Ovary (tissue), 9 donors: ENCODE measurements around the gene SERPINF2. TPM values are rescaled to one million over a fixed set of nuclear protein-coding genes. Genes with fewer than 3 reads are reported as not detected.

Experiments
- DNase-seq, 5 donors: peaks; one replicate each; pipeline ENCODE4 v3.0.0-alpha.2; 2019 to 2020
- H3K27ac ChIP-seq, 2 donors: fragments of 200-600 bp; one replicate each; pipeline versions ENCODE4 v1.5.1 to v1.8.0; 2019 to 2022
- H3K27me3 ChIP-seq: fragments of 200-600 bp; one replicate; pipeline ENCODE4 v1.8.0; 2022
- H3K36me3 ChIP-seq: fragments of 200-600 bp; sonication (generic); one replicate; pipeline ENCODE4 v1.5.1; 2019
- H3K4me1 ChIP-seq: one replicate; pipeline ENCODE4 v1.8.1; 2013; ENCODE audit warnings: mild to moderate bottlenecking, moderate library complexity; ENCODE audit not compliant: insufficient read depth
- H3K4me3 ChIP-seq: fragments of 200-600 bp; sonication (generic); one replicate; pipeline ENCODE4 v1.5.1; 2017
- H3K9me3 ChIP-seq, 2 donors: fragments of 200-600 bp in 1 of 2; sonication (generic) in 1 of 2; one replicate each; pipeline versions ENCODE4 v1.5.1 to v1.8.1; 2013 to 2019; ENCODE audit warnings: mild to moderate bottlenecking in 1 of 2, moderate library complexity in 1 of 2
- CTCF ChIP-seq, 3 donors: fragments of 450-650 bp in 2 of 3; fragments of 200-600 bp in 1 of 3; IDR thresholded peaks; one replicate each; pipeline versions ENCODE4 v1.5.1 to v1.8.0; 2016 to 2022; ENCODE audit warnings: antibody characterized with exemption in 3 of 3, mild to moderate bottlenecking in 1 of 3
- EP300 ChIP-seq: sonication (generic); formaldehyde crosslinking; IDR thresholded peaks from one replicate; pipeline ENCODE4 v1.6.1; 2017; ENCODE audit warnings: antibody characterized with exemption
- POLR2A ChIP-seq: fragments of 450-650 bp; IDR thresholded peaks from one replicate; pipeline ENCODE4 v1.6.1; 2017; ENCODE audit warnings: antibody characterized with exemption, mild to moderate bottlenecking, moderate library complexity
- WGBS, 3 donors: extraction: QIAGEN DNeasy Blood & Tissue Kit in 1 of 3; methylation state at CpG; one replicate each; pipeline versions ENCODE4 v1.1.5 to v1.1.7; 2013 to 2017; 5-methylcytosine and 5-hydroxymethylcytosine counted together
- intact Hi-C, 4 donors: fragments of 100-400 bp; cut with DNase I; formaldehyde crosslinking; loops; one replicate each; pipeline versions ENCODE4 v1.11.0 to v1.15.1; 2022 to 2023
- microRNA counts: library from miRNA; unstranded; fragments of <30 nt; microRNA quantifications from one replicate; lab custom pipeline; 2016
- polyA plus RNA-seq, 2 donors: library from polyadenylated mRNA; stranded (reverse); fragments of 200-250 nt in 1 of 2; fragments of 350-450 nt in 1 of 2; fragmentation: Illumina TruSeq in 1 of 2; extraction: RNeasy Lipid Tissue Mini Kit (QIAGEN cat#74804) in 1 of 2; gene quantifications; one replicate each; pipeline ENCODE4 v1.2.3, GENCODE V29; 2013 to 2014
- total RNA-seq, 7 donors: library from RNA; depleted of rRNA in 2 of 7; stranded (reverse); fragments of >200 nt in 2 of 7; fragmentation: NEBNext Ultra II Directional in 3 of 7; extraction: Animal tissue kit (Norgen Biotek cat#: 25700) in 3 of 7; gene quantifications; one replicate each; pipeline versions ENCODE4 v1.1.0 to v1.2.4, GENCODE V29; 2016 to 2023
- donor health status: DM: no; HTN: no; CAD: no; lungs with moderate emphysema.
- donor health status: DM: no; HTN: no; CAD: no.
- donor health status: Bipolar disorder and iron deficiency.
- donor health status: DM: yes; HTN: yes; CAD: no.
- donor health status: DM: no; HTN: no; CAD: no.
- donor health status: DM: yes; HTN: yes; CAD: no.

SERPINF2 gene
- total and polyA plus RNA-seq, 9 donors: 1.7 to 45.2 (median 4.5) TPM

- TF ChIP-seq CTCF (IDR thresholded peaks at IDR 0.05): no peak
- H3K9me3 ChIP-seq: no peaks in the 10 kb centered on the region
- 85 to 93% (median 89%) methylated on average over 7 of the region's 7 CpGs for WGBS, 3 donors
- peak in 2 of 5 donors; percentile 8 to 21 for DNase-seq
- intact Hi-C loops: no loop called here
- H3K36me3 ChIP-seq: no peaks in the 10 kb centered on the region
- no peaks in the 10 kb centered on the region for H3K4me1 ChIP-seq
- no peaks in the 10 kb centered on the region for H3K27me3 ChIP-seq
- H3K27ac ChIP-seq: no peak overlapping the region
- no peak overlapping the region for H3K4me3 ChIP-seq
Measured at GRCh38 chr17:1800240-1800639, 57.6 kb downstream of the SERPINF2 start.

GRCh38 chr17:1800712-1801111, 58.0 kb downstream of the SERPINF2 start:
- 67 to 76% (median 76%) methylated on average over 4 of the region's 4 CpGs for WGBS, 3 donors
- peak in 2 of 5 donors; percentile 1 to 3 for DNase-seq
- H3K27me3 ChIP-seq: no peaks in the 10 kb centered on the region
- intact Hi-C loops: no loop called here
- H3K36me3 ChIP-seq: no peaks in the 10 kb centered on the region
- no peaks in the 10 kb centered on the region for H3K4me1 ChIP-seq
- no peak overlapping the region for H3K27ac ChIP-seq
- H3K4me3 ChIP-seq: no peak overlapping the region
- H3K9me3 ChIP-seq: no peaks in the 10 kb centered on the region
- TF ChIP-seq POLR2A: no peak
- no peak for TF ChIP-seq CTCF (IDR thresholded peaks at IDR 0.05)
- no peak for TF ChIP-seq EP300

GRCh38 chr17:1802429-1802828, 59.8 kb downstream of the SERPINF2 start:
- no peaks in the 10 kb centered on the region for H3K9me3 ChIP-seq
- H3K4me1 ChIP-seq: no peaks in the 10 kb centered on the region
- H3K27me3 ChIP-seq: no peaks in the 10 kb centered on the region
- no peaks in the 10 kb centered on the region for H3K36me3 ChIP-seq
- TF ChIP-seq CTCF (IDR thresholded peaks at IDR 0.05) (no peak), POLR2A (no peak), EP300 (no peak)
- intact Hi-C loops: no loop called here
- H3K4me3 ChIP-seq: no peak overlapping the region
- no peak for DNase-seq
- no peak overlapping the region for H3K27ac ChIP-seq
- WGBS, 3 donors: 89 to 94% (median 91%) methylated on average over 1 of the region's 1 CpG

GRCh38 chr17:1803280-1803679, 60.6 kb downstream of the SERPINF2 start:
- TF ChIP-seq EP300: no peak
- no peak for TF ChIP-seq POLR2A
- no peak for TF ChIP-seq CTCF (IDR thresholded peaks at IDR 0.05)
- DNase-seq: no peak
- no peaks in the 10 kb centered on the region for H3K4me1 ChIP-seq
- H3K9me3 ChIP-seq: no peaks in the 10 kb centered on the region
- 86 to 96% (median 94%) methylated on average over 6 of the region's 6 CpGs for WGBS, 3 donors
- no peak overlapping the region for H3K4me3 ChIP-seq
- H3K36me3 ChIP-seq: no peaks in the 10 kb centered on the region
- no peaks in the 10 kb centered on the region for H3K27me3 ChIP-seq
- no peak overlapping the region for H3K27ac ChIP-seq
- intact Hi-C loops: no loop called here

MicroRNA genes within 50 kb of the gene (microRNA counts, 767-probe panel; counts per million panel counts)
- 1,954 counts per million, percentile 81 among the panel's probes with 10 or more counts for microRNA hsa-miR-22-3p (lab: Ali Mortazavi, UCI)

Other genes with a start within 250 kb of the SERPINF2 start
- gene INPP5K, start 226.3 kb upstream of the SERPINF2 start, total RNA-seq: 10 to 100 TPM; 23.0 to 39.1 (median 28.3) TPM
- 10 to 100 TPM; 27.7 to 33.8 TPM for gene INPP5K, start 226.3 kb upstream of the SERPINF2 start, polyA plus RNA-seq
- 10 to 100 TPM; 16.8 to 64.0 (median 52.6) TPM for gene PITPNA, start 180.1 kb upstream of the SERPINF2 start, total RNA-seq
- 100 to 1,000 TPM in 1 of 2 donors, 10 to 100 TPM in 1; 24.8 to 122 TPM for gene PITPNA, start 180.1 kb upstream of the SERPINF2 start, polyA plus RNA-seq
- gene SLC43A2, start 114.0 kb upstream of the SERPINF2 start, total RNA-seq: 10 to 100 TPM in 3 of 7 donors, 1 to 10 TPM in 4; 3.5 to 24.6 (median 8.8) TPM
- gene SLC43A2, start 114.0 kb upstream of the SERPINF2 start, polyA plus RNA-seq: 1 to 10 TPM; 5.0 to 7.1 TPM
- 10 to 100 TPM in 1 of 7 donors, 1 to 10 TPM in 6; 2.6 to 10.2 (median 5.7) TPM for gene SCARF1, start 97.1 kb upstream of the SERPINF2 start, total RNA-seq
- gene SCARF1, start 97.1 kb upstream of the SERPINF2 start, polyA plus RNA-seq: 1 to 10 TPM; 1.7 to 6.5 TPM
- gene RILP, start 93.0 kb upstream of the SERPINF2 start, total RNA-seq: 10 to 100 TPM in 1 of 7 donors, 1 to 10 TPM in 6; 3.0 to 11.0 (median 5.7) TPM
- 1 to 10 TPM; 2.3 to 6.2 TPM for gene RILP, start 93.0 kb upstream of the SERPINF2 start, polyA plus RNA-seq
- 100 to 1,000 TPM; 146 to 379 (median 290) TPM for gene PRPF8, start 58.0 kb upstream of the SERPINF2 start, total RNA-seq
- 100 to 1,000 TPM; 150 to 186 TPM for gene PRPF8, start 58.0 kb upstream of the SERPINF2 start, polyA plus RNA-seq
- 1 to 10 TPM; 1.5 to 9.1 (median 5.6) TPM for gene TLCD2, start 32.5 kb upstream of the SERPINF2 start, total RNA-seq
- gene TLCD2, start 32.5 kb upstream of the SERPINF2 start, polyA plus RNA-seq: 1 to 10 TPM; 2.0 to 5.7 TPM
- 10 to 100 TPM; 26.7 to 59.4 (median 36.2) TPM for gene WDR81, start 18.2 kb upstream of the SERPINF2 start, total RNA-seq
- 10 to 100 TPM in 1 of 2 donors, 1 to 10 TPM in 1; 1.3 to 41.0 TPM for gene WDR81, start 18.2 kb upstream of the SERPINF2 start, polyA plus RNA-seq
- 100 to 1,000 TPM; 342 to 965 (median 417) TPM for gene SERPINF1, start 19.2 kb downstream of the SERPINF2 start, total RNA-seq
- 100 to 1,000 TPM; 439 to 670 TPM for gene SERPINF1, start 19.2 kb downstream of the SERPINF2 start, polyA plus RNA-seq
- 10 to 100 TPM; 11.3 to 22.0 (median 17.5) TPM for gene SMYD4, start 87.0 kb downstream of the SERPINF2 start, total RNA-seq
- 10 to 100 TPM in 1 of 2 donors, 1 to 10 TPM in 1; 8.5 to 16.3 TPM for gene SMYD4, start 87.0 kb downstream of the SERPINF2 start, polyA plus RNA-seq
- gene RPA1, start 87.1 kb downstream of the SERPINF2 start, total RNA-seq: 100 to 1,000 TPM in 5 of 7 donors, 10 to 100 TPM in 2; 20.7 to 137 (median 116) TPM
- gene RPA1, start 87.1 kb downstream of the SERPINF2 start, polyA plus RNA-seq: 10 to 100 TPM; 37.0 to 63.6 TPM